Measurements from ENCODE around the gene ABCA1.
"Not testable (repeated sequence)": the region's sequence is repeated elsewhere in the genome, so short reads cannot be mapped to it uniquely, and the experiment has no call there.

The ABCA1 gene

DNA sequence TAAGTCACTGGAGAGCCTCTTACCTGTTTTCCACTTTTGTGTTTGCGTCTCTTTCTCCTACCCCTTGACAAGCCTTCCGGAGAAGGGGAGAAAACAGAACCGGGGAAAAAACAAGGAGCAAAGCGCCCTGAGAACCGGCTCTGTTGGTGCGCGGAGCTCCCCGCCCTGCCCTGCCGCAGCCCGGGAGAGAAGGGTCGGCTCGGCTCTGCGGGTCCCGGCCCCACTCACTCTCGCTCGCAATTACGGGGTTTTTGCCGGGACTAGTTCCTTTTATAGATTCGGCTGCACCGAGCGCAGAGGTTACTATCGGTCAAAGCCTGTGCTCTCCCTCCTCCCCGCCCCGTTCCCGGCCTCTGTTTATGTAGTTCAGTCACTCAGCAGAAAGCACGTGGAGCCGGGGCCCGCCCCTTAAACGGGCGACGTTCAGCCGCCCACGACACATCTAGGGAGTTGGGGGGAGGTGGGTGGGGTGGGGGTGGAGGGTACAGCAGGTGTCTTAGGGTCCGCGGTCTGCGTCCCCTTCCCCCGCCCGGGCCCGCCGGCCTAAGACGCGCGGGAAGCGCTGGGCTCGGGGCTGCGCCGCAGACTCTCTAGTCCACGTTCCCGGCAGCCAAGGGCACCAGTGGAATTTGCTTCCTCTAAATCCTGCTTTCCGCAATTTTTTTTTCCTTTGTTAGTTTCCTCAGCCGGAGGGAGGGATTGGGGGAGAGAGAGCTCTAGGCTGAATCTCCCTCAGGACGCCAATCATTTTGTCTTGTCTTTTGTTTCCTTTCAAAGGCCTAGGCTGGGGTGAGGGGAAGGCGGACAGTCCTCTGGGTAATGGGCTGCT lies at the start of gene ABCA1:
TSS of gene ABCA1 (minus strand) at position 244 of the 829 bp plus-strand sequence. CDS start 24,476 bp downstream, outside the sequence.
- peak; percentile 28 to 96 (median 81) for DNase-seq

DNA sequence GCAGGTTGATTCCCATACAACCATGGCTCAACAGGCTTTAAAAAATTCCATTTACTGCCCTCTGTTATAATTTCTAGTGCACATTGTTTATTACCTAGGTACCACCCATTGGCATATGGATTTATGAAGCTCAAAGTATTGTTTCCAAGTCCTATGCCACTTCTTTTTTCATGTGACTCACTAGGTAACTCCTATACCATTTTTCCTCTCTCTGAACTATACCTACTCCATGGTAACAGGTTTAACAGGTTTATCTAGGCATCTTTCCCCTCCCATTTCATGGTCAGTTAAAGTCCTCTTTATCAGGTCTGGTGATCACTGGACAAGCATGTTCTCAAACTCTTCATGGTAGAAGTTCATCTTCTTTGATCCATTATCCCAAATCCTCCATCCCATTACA lies 49.6 kb upstream of the ABCA1 start:
- no peak for DNase-seq

DNA sequence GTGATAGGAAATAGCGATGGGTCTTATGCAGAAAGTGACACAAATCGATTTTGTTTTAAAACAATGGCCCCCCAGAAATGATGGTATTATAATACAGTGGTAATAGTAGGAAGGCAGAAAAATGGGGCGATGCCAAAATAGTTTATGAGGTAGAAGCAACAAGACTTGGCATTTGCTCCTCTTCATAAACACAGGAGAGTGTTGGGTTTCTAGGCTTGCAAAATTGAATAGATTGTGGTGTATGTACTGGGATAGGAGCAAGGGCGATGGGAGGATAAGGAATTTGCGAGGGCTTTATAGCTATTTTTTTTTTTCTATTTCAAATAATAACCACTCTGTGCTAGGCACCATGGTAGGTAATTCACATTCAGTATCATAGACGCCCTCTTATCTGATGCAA lies 49.2 kb upstream of the ABCA1 start:
- DNase-seq, result no peak

- DNase-seq, result not testable (repeated sequence)
Measured at GRCh38 chr9:104975966-104976595, 48.1 kb upstream of the ABCA1 start.

GRCh38 chr9:104974053-104974962 lies 46.4 kb upstream of the ABCA1 start:
- DNase-seq, result no peak

DNA sequence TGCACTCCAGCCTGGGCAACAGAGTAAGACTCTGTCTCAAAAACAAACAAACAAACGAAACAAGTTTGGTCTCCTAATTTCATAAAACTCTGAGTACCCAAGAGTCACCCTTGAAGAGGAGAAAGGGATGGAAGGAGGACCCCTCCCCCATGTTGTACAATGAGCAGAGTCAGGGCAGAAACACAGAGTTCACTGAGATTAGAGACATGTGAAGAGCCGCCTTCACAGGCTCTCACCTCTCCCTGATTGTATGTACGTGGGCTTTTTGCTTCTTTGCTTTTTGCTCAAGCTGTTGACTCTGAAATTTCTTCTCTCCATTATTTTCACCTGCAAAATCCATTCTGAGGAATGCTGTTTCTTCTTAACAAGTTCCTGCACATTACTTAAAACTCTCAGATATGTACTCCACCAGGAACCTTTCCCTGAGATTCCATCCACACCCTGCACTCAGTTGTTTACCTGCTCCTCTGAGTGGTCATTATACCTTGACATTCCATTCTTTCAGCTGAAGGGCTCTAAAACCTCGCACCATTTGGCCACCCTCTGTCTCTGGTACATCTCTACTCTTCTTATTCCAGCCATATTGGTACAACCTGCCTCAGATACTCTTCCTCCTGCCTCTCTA lies 44.4 kb upstream of the ABCA1 start:
- no peak for DNase-seq

DNA sequence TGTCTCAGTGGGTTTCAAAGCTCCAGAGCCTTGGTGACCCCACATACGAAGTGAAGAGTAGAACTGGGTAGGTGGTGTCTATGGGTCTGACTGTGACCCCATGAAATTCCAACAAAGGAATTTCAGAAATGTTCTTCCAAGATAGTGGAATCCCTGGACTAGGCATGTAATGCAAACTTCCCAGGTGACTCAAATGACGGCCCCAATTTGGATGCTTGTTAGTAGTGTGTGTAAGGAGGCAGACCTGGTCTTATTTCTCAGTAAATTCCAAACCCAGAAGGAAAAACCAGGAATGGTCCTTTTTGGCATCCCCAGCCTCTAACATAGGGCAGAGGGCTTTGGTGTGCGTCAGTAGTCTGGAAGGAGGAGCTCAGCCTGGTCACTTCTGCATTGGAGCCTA lies 43.6 kb upstream of the ABCA1 start:
- DNase-seq, result no peak

GRCh38 chr9:104970271-104970987 lies 42.5 kb upstream of the ABCA1 start:
- DNase-seq, result no peak

- DNase-seq, result peak in 1 of 51 donors; percentile 33
Measured at GRCh38 chr9:104969116-104969515, 41.2 kb upstream of the ABCA1 start.

DNA sequence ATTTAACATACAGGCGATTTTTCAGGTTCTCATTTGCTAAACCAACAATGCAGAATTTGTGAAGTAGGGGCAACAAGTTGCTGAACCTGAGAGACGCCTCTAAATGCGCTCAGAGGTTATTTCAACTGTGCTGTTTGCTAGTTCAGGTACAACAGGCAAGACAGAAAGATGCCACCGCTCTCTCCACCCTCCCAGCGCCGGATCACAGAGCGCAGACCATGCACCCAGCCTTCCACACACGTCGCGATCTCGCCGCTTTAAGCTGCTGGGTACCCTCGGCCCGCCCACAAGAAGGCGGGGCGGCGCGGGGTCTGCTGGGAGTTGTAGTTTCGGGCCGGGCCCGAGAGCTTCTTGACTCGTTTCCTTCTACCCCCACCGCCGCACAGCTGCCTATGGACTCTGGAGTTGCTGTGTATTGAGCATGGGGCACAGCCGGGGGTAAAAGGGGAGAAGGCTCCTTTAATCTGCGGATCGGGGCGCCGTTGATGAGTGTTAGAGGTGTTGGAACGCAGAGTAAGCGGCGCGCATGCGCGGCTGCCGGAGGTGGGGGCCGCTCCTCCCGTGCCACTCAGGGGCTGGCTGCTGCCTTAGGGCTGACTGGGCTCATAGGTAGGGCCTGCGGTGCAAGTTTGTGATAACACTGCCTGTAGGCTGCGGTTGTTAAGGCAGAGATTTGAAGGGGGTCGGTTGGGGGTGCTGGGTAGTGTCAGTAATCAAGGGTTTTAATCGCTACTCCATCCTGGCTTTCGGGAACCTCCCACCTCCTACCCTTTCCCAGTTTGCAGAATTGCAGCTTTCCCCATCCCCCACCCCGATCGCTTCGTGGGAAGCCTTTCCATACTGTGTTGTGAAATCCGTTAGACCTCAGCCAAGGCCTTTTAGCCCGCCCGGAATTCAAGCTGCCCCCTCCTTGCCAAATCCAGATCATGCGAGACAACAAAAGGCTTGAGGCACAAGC lies 40.3 kb upstream of the ABCA1 start:
- peak; percentile 50 to 99 (median 87) for DNase-seq

GRCh38 chr9:104963076-104963475 lies 35.1 kb upstream of the ABCA1 start:
- no peak for DNase-seq

DNA sequence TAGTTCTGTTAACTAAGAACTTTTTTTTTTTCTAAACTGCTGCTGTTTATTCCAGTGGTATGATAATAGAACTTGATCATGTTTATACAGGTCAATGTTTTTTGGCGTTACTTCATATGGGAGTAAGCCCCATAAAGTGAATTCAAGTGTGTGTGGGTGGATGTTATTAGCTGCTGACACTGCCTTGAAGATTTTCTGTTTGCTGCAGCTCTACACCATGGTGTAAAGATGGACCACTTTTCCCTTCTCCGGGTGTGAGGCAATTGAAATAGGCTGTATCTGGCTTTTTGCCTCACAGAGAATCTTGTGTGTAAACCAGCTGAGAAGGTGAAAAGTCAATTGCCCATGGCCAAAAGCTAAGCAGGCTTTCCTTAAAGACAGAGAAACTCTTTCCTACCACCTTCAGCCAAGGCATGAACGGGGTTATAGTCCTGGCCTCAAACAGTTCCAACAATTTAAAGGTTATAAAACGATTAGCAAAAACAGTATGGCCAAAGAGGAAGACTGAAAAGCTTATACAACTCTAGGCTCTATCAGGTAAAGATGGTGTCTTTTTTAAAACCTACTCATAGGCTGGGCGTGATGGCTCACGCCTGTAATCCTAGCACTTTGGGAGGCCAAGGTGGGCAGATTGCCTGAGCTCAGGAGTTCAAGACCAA lies 33.9 kb upstream of the ABCA1 start:
- no peak for DNase-seq

- DNase-seq, result no peak
Measured at GRCh38 chr9:104961238-104961637, 33.3 kb upstream of the ABCA1 start.

DNA sequence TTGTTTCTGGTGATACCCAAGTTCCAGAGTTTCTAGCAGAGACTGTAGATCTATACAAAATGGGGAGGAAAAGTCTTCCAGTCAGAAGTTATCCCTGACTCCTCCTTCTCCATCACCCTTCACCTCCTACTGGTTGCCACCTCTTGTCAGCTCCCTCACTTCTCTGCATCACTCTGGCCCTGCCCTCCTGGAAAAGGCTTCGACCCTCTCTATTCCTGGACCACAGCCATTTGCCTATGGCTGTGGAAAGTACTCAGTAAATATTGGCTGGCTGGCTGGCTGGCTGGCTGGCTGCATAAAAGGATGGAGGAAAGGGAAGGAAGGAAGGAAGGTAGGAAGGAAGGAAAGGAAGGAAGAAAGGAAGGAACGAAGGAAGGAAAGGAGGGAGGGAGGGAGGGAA lies 32.7 kb upstream of the ABCA1 start:
- no peak for DNase-seq

DNA sequence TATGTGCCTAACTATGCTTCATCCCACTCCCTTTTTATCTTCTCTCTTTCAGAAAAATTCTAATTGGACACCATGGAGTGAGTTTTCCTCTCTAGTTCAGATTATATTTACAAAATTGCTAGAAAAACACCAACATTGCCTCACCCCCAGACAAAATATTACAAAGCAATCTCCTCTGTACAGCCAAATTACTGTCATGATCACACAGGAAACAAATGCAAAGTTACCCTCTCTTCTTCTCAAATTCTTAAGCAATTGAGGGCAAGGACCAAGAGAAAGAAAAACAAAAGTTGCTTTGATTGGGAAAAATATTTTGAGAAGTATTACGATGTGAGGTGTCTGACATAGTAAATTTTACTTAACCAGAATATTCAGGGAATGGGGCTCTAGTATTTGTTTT lies 30.8 kb upstream of the ABCA1 start:
- no peak for DNase-seq

GRCh38 chr9:104958006-104958405 lies 30.1 kb upstream of the ABCA1 start:
- DNase-seq, result not testable (repeated sequence)

DNA sequence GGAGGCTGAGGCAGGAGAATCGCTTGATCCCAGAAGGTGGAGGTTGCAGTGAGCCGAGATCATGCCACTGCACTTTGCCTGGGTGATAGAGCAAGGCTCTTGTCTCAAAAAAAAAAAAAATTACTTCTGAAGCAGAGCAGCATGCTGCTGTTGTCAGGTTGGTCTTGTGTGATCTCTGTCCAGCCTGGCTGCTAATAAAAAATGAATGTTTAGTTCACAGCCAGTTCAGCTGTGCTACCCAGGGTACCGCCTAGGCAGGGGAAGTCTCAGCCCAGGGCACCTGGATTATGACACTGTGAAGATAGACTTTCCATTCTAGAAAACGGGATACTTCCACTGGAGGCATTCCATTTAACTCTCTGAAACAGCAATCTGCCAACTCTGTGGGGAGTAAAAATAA lies 23.5 kb upstream of the ABCA1 start:
- DNase-seq, result no peak

DNA sequence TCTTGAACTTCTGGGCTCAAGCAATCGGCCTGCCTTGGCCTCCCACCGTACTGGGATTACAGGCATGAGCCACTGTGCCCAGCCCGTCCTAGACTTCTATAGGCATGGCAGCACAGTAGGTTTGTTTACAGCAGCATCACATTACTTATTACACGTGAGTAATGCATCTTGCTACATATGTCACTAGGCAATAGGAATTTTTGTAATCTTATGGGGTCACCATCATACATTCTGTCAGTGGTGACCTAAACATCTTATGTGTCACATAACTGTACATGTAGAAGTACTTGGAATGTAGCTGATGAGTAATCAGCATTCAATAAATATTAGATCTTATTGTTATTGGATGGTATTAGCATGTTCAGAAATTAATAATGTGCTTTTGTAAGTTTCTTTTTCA lies 22.9 kb upstream of the ABCA1 start:
- DNase-seq, result no peak

- DNase-seq, result no peak
Measured at GRCh38 chr9:104948277-104948676, 20.3 kb upstream of the ABCA1 start.

Data from hypothalamus (tissue), 51 donors.